ENCODE results near the gene HRG.
"Not testable (repeated sequence)": the region's sequence is repeated elsewhere in the genome, so short reads cannot be mapped to it uniquely, and the experiment has no call there.

The HRG gene

GRCh38 chr3:186665625-186666188 lies at the start of gene HRG:
TSS of gene HRG (plus strand) at chr3:186666014. CDS start at chr3:186666032, 18 bp downstream.
- no peak for DNase-seq

GRCh38 chr3:186616299-186616617 lies 49.6 kb upstream of the HRG start:
- DNase-seq, result no peak

GRCh38 chr3:186617036-186617946 lies 48.5 kb upstream of the HRG start:
- DNase-seq, result peak; percentile 91

GRCh38 chr3:186618318-186618938 lies 47.4 kb upstream of the HRG start:
- DNase-seq, result no peak

GRCh38 chr3:186619787-186620212 lies 46.0 kb upstream of the HRG start:
- DNase-seq, result no peak

GRCh38 chr3:186620213-186621092 lies 45.4 kb upstream of the HRG start:
- DNase-seq, result no peak

GRCh38 chr3:186621894-186622650 lies 43.7 kb upstream of the HRG start:
- no peak for DNase-seq

GRCh38 chr3:186622651-186623310 lies 43.0 kb upstream of the HRG start:
- DNase-seq, result no peak

GRCh38 chr3:186624598-186624997 lies 41.2 kb upstream of the HRG start:
- no peak for DNase-seq

- DNase-seq, result no peak
Measured at GRCh38 chr3:186625600-186626042, 40.2 kb upstream of the HRG start.

GRCh38 chr3:186626254-186626847 lies 39.5 kb upstream of the HRG start:
- no peak for DNase-seq

- DNase-seq, result no peak
Measured at GRCh38 chr3:186627852-186628414, 37.9 kb upstream of the HRG start.

- DNase-seq, result no peak
Measured at GRCh38 chr3:186628756-186629155, 37.1 kb upstream of the HRG start.

GRCh38 chr3:186630950-186631641 lies 34.7 kb upstream of the HRG start:
- DNase-seq, result no peak

- DNase-seq, result no peak
Measured at GRCh38 chr3:186633481-186633880, 32.3 kb upstream of the HRG start.

GRCh38 chr3:186634207-186634606 lies 31.6 kb upstream of the HRG start:
- not testable (repeated sequence) for DNase-seq

- DNase-seq, result no peak
Measured at GRCh38 chr3:186635532-186635931, 30.3 kb upstream of the HRG start.

GRCh38 chr3:186636536-186636935 lies 29.3 kb upstream of the HRG start:
- DNase-seq, result no peak

- no peak for DNase-seq
Measured at GRCh38 chr3:186637686-186638085, 28.1 kb upstream of the HRG start.

GRCh38 chr3:186638259-186638658 lies 27.6 kb upstream of the HRG start:
- no peak for DNase-seq
